GM18502 (cell line): Measurements from ENCODE around the gene SPINK5.

Experiments used
- ATAC-seq: cut with Tn5 transposase; IDR thresholded peaks from one replicate; pipeline ENCODE4 v1.9.1; 2021; ENCODE audit warnings: mild to moderate bottlenecking; ENCODE audit not compliant: unreplicated experiment, poor library complexity

The SPINK5 gene

GRCh38 chr5:148091991-148092964 is 28.5 kb downstream of the SPINK5 start:
- no peak for ATAC-seq

- no peak for ATAC-seq
Measured at GRCh38 chr5:148094336-148094735, 30.6 kb downstream of the SPINK5 start.

GRCh38 chr5:148104226-148104625 is 40.4 kb downstream of the SPINK5 start:
- ATAC-seq, result no peak

- ATAC-seq, result no peak
Measured at GRCh38 chr5:148107608-148108007, 43.8 kb downstream of the SPINK5 start.

- ATAC-seq, result no peak
Measured at GRCh38 chr5:148113243-148113642, 49.5 kb downstream of the SPINK5 start.

GRCh38 chr5:148120317-148120716 is 56.5 kb downstream of the SPINK5 start:
- ATAC-seq, result no peak

- ATAC-seq, result no peak
Measured at GRCh38 chr5:148125641-148126040, 61.9 kb downstream of the SPINK5 start.

GRCh38 chr5:148135091-148136048 is 71.6 kb downstream of the SPINK5 start:
- ATAC-seq, result no peak

GRCh38 chr5:148140846-148141245 is 77.1 kb downstream of the SPINK5 start:
- no peak for ATAC-seq

- no peak for ATAC-seq
Measured at GRCh38 chr5:148141645-148142044, 77.9 kb downstream of the SPINK5 start.

GRCh38 chr5:148145916-148146315 is 82.1 kb downstream of the SPINK5 start:
- no peak for ATAC-seq

GRCh38 chr5:148146487-148146886 is 82.7 kb downstream of the SPINK5 start:
- no peak for ATAC-seq

- no peak for ATAC-seq
Measured at GRCh38 chr5:148147415-148147814, 83.6 kb downstream of the SPINK5 start.

GRCh38 chr5:148151872-148152271 is 88.1 kb downstream of the SPINK5 start:
- no peak for ATAC-seq

GRCh38 chr5:148152781-148153180 is 89.0 kb downstream of the SPINK5 start:
- ATAC-seq, result no peak

GRCh38 chr5:148156609-148157008 is 92.8 kb downstream of the SPINK5 start:
- no peak for ATAC-seq

- ATAC-seq, result no peak
Measured at GRCh38 chr5:148162038-148162437, 98.3 kb downstream of the SPINK5 start.

GRCh38 chr5:148163345-148163744 is 99.6 kb downstream of the SPINK5 start:
- ATAC-seq, result no peak

- no peak for ATAC-seq
Measured at GRCh38 chr5:148166550-148167283, 102.9 kb downstream of the SPINK5 start.

- ATAC-seq, result no peak
Measured at GRCh38 chr5:148168246-148168645, 104.5 kb downstream of the SPINK5 start, which contains the start of gene SPINK14. Gene SPINK14 (plus strand): TSS chr5:148168546. CDS start chr5:148169733, 1,187 bp downstream.
